ENCODE data around the gene B3GALT4.

- TF ChIP-seq ZNF292 (CRISPR knock-in tag; IDR thresholded peaks at IDR 0.05; ENCODE audit: borderline replicate concordance, low read depth) = no peak; the same call in 1 of the 2 replicates
- no peak for TF ChIP-seq ATF3 (CRISPR knock-in tag; IDR thresholded peaks at IDR 0.05)
- no peak for TF ChIP-seq JUND (CRISPR knock-in tag; IDR thresholded peaks at IDR 0.05)
These were observed 5.8 kb upstream of the B3GALT4 start for GRCh38 chr6:33271117-33271467.
